NCI-H446 (cell line): ENCODE data around the gene PRR5.
A peak's percentile ranks its signal among the peaks of the same experiment; 100 is the strongest.

Experiments used
- DNase-seq, 2 experiments: peaks; one replicate each; lab custom pipeline; 2025; lab: John Stamatoyannopoulos, UW

Gene PRR5

DNA sequence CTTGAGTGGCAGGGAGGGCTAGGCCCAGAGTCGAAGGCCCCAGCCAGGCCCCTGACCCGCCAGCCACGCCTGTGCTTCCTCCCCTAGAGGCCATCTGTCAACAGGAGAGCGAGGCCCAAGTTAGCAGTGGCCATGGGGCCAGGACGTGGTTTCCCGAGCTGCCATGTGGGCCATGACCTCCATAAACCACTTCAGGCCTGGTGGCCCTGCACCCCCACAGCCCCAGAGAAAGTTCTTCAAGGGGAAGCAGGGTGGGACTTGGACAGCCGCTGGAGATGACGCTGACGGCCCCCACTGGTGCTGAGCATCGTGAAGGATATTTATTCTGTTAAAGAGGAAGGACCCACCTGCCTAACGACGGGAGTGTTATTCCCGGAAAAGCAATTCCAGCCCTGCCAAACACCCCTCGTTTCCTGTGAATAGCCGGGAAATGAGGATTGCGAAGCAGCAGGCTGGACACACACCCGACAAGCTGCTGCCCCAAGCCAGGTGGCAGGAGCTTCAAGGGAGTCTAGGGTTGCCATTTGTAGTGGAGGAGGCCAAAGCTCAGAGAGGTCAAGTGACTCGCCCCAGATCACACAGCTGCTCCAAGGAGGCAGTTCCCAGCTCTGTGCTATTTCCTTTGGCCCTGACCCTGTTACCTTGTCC is 12.8 kb downstream of the PRR5 start:
- no peak for DNase-seq

DNA sequence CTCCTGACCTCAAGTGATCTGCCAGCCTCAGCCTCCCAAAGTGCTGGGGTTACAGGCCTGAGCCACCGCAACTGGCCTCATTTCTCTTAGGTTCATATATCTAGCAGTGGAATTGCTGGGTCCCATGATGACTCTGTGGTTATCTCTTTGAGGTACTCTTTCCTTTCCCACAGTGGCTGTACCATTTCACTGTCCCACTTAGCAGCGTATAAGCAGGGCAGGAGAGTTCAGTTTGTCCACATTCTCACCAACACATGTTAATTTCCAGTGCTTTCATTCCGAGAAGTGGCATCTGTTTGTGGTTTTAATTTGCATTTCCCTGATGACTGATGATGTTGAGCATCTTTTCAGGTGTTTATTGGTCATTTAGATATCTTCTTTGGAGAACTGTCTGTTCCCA is 16.4 kb downstream of the PRR5 start:
- DNase-seq = no peak

DNA sequence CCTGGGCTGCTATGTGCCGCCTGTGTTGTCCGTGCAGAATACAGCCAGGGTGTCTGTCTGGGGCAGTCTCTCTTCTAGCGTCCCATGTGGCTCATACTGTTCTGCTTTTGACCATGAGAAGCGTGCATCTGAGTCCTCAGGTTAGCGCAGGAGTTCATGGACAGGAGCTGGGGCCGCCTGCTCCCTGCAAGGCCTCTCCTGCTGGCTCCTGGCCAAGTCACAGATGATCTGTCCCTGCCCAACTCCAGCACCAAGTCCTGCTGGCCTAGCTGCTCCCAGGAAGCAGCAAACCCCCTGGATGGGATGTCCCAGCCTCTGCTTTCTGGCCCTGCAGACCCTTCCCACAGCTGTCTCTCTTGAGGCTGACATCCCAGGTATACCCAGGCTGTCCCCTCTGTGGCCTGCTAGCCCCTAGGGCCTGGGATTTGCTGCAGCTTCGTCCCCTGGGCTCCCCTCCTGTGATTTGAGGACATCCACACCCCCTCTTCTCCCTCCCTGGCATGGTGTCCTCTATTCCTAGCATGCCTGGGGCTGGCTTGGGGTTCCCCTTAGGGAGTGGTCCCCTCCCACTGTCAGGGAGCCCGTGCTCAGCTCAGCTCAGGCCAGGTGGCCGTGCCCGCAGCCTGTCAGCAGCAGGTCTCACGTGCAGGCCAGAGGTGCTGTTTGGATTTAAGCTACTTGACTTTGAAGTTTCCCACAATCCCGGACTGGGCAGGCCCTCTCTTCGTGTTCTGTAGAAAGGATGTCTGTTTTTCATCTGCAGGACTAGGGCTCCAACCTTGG is 17.8 kb downstream of the PRR5 start:
- DNase-seq = peak in 1 of 2 experiments; percentile 3

DNA sequence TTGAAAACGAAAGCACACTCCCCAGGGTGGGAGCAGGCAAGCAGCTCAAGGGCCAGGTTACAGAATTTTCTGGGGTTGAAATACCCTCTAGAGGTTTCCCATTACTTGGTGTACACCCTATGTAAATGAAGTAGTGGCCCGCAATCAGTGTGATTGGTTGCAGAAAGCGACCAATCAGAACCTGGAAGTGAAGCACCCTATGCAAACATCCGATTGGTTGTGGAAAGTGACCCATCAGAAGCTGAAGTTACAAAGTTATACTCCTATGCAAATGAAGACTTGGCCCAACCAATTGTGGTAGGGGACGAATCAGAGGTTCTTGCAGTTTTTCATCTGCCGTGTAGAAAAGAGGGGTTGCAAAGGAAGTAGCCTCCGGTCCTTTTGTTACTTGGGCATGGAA is 19.2 kb downstream of the PRR5 start:
- no peak for DNase-seq

DNA sequence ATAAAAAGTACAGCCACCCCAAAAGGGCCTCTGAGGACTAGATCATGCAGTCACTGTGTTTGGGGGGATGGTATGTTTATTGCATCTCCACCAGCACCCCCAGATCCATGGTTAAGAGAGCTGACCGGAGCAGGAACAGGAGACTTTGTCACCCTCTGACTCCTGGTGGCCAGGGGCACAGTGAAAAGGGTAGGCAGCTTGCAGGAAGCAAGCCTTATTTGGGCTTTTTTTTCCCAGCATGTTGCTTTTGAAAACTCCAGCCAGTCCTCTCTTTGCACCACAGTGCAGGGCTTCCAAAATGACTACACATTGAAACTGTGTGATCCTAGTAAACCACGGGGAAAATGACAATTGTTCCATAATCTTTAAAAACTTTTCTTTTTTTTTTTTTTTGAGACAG is 20.6 kb downstream of the PRR5 start:
- DNase-seq = no peak

DNA sequence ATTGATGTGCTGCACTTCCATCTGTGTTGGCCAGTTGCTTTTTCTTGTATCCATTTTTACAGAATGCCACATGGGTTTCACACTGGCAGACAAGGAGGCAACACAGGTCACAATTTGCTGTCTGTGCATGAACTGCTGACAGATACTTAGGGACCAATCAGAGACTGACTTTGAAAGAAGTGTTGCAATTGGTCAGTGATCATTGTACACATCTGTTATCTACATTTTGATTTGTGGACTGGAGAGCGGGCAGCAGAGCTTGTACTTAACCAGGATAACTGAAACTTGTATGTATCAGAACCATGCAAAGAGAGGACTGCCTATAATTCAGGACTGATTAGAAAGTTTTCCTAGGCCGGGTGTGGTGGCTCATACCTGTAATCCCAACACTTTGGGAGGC is 21.8 kb downstream of the PRR5 start:
- peak in 1 of 2 experiments; percentile 2 for DNase-seq

DNA sequence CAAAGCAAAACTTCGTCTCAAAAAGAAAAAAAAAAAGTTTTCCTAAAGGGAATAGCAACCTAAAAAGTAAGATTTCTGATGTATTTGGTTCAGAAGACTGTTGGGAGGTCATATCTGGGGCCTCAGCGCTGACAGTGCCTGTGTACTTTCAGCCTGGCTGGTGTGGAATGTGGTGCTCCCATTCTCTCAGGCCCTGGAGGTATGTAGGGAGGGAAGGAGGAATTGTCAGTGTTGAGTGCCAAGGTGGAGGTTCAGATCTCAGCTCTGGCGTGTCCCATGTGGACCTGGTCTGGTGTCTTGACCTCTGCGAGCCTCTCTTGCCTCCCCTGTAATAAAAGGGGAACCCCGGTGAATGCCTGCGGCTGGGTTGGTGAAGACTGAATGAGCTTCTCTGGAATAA is 22.4 kb downstream of the PRR5 start:
- no peak for DNase-seq

DNA sequence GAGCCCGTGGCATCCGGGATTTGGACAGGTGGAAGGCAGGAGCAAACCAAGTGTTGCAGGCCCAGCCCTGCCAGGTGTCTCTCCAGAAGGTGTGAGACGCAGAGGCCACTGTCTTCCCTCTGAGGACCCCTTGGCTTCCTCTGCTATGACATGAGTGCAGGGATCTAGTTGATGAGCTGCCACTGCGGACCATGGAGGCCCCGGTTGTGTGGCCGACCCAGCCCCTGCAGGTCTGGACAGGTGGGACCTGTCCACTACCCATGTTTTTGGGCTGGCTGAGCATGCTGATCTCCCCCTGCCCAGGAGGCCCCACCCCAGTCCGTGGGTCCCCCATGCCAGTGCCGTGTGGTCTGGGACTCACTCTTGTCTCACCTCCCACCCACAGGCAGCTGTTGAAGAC is 22.9 kb downstream of the PRR5 start:
- DNase-seq = no peak

DNA sequence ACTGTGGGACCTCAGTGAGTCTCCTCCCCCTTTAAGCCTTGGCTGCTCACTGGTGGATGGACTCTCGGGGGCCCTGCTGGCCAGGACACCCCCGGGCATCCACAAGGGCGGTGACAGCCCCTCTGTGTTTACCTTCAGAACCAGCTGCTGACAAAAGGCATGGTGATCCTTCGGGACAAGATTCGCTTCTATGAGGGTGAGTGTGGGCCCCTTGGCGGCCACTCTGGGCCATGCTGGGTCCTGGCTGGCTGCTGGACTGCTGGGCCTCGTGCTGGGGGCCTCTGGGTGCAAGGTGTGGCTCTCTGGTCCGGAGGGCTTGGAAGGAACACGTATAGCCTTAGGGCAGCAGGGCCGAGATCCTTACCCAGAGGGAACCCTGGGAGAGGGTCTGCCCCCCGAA is 24.4 kb downstream of the PRR5 start:
- DNase-seq = no peak

DNA sequence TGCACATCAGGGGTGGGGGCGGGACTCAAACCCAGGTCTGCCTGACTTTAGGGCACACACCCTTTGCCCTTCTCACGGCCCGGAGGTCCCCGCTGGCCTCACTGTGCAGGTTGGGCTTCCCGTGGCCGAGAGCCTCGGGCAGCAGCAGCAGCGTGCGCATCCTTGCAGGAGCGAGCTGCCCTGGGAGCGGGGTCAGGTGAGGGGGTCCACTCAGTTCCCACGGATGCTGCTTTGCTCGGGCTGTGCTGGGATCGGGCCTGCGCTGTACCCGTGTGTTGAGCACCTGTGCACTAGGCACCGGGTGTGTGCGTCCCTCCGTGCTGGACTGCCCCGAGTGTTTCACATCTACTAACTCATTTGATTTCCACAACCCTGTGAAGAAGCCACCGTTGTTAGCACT is 25.1 kb downstream of the PRR5 start:
- DNase-seq = no peak

DNA sequence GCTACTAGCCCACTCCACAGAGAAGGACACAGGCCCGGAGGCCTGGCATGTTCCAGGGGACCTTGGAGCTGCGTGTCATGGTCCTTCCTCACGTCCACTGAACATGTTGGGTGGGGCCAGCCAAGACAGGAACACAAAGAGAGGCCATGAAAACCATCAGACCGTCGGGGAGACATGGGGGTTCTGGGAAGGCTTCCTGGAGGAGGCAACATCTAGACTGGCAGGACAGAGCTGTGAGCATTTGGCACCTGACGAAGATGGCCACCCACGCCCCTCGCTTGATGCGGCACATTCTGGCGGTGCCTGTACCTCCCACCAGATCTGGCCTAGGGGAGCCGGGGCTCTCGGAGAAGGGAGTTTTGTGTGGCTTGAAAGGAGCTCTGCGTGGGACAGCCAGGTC is 25.7 kb downstream of the PRR5 start:
- no peak for DNase-seq

DNA sequence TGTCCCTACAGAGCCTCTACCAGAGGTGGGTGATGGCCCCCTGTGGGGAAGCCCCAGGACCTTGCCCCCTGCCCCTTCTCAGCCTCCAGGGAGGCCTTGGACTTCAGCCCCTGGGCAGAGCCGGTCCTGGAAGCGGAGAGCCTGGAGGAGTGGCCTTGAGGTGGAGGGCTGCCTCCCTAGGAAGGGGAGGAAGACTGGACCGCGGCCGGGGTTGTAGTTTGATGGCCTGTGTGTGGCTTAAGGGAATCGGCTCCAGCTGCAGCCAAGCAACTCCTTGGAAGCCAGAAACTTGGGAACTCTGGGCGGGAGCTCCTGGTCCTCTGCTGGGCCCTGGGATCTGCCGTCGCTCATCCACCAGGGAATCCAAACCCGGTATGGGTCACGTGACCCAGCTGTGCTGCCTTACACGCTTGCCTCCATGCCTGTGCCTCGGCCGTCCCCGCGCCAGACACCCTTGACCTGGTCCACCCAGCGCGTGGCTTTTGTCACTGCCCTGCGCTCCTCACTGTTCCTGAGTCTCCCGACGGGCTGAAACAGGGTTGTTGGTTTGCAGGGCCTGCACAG is 26.8 kb downstream of the PRR5 start:
- no peak for DNase-seq

DNA sequence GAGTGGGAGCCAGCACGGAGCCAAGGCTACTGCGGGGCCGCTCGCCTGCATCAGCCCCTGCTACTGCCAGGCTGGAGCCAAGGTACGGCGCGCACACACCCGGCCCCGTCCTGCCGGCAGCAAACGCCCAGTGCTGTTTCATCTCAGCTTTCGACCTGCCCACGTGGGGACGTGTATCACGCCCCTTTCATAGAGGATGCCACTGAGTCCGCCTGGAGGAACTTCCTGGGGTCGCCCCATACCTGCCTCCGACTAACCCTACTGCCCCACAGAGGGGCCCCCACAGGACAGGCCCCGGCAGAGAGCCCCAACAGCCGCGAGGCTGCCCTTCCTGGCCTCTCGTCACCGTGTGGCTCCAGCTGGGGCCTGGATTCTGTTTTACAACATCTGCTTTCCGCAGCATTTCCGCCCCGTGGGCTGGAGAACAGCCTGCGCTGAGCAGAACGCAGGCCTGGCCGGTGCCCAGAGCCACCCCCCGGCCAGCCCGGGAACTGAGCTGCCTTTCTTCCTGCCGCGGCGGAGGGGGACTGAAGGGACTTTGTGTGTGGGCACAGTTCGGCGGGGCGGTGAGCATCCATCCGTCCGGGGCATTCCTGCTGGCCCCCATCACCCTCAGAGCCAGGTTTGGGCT is 27.5 kb downstream of the PRR5 start:
- DNase-seq = no peak

DNA sequence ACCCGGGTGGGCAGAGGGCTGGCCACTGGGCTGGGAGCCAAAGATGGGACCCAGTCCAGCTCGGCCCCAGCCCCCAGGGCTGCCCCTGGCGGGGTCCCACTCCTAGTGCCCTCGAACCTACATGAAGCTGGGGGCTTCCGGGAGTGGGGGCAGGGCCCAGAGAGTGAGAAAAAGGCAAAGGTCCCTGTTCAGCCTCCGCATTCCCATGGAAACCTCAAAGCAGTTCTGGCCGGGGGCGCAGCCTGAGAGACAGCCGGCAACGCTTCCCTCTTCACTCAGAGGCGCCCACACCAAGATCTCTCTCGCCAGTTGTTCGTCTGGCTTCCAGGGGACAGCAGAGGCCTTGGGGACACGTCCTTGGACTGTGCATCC is 28.0 kb downstream of the PRR5 start:
- DNase-seq = no peak

DNA sequence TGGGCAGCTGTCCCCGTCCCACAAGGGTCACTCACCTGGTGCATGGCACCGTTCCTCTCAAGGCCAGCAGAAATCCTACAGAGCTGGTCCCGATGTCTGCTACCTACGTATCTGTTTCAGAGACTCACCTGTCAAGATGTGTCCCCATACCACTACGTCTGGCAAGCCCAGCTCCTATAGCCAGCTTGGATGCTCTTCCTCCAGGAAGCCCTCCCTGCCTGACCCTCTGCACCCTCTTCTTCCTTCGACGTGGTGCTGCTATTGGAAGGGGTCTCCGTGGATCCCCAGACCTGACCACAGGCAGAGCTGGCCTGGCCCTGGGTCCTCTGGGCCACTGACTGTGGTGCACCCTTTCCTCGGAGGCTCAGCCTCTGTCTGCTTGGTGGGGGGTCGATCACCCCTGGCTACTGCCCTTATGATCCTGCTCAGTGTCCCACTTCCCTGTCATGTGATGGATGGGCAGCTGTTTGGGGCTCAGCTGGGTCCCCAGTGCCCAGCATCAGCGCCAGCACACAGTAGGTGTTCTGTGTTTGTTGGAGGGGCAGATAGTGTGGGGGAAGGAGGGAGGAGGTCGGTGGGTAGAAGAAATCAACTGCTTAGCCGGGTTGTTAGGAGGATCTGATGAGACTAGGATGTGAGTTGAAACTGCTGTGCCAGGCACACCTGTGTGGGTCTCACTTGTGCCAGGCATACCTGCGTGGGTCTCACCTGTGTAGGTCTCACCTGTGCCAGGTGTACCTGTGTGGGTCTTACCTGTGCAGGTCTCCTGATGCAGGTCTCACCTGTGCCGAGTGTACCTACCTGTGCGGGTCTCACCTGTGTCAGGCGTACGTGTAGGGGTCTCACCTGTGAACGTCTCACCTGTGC is 28.7 kb downstream of the PRR5 start:
- DNase-seq = no peak

DNA sequence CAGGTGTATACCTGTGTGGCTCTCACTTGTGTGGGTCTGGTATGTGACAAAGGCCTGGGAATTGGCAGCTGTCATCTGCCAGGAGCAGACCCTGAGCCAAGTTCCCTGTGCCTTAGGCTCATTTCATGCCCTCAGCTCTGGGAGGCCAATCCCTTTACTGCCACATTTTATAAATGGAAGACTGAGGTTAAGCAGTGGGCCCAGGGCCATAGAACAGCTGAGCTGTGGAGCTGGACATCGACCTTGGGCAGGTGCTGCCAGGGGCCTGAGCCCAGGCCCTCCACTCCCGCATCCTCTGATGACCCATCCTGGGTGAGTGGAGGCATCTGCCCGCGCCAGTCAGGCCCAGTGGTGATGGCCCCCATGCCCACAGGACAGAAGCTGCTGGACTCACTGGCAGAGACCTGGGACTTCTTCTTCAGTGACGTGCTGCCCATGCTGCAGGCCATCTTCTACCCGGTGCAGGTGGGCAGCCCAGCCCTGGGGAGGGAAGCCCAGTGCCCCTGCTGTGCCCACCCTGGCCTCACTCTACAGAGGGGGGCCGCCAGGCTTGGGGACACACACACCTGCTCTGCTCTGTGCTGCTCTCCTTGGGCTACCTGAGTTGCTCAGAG is 29.5 kb downstream of the PRR5 start:
- DNase-seq = no peak

DNA sequence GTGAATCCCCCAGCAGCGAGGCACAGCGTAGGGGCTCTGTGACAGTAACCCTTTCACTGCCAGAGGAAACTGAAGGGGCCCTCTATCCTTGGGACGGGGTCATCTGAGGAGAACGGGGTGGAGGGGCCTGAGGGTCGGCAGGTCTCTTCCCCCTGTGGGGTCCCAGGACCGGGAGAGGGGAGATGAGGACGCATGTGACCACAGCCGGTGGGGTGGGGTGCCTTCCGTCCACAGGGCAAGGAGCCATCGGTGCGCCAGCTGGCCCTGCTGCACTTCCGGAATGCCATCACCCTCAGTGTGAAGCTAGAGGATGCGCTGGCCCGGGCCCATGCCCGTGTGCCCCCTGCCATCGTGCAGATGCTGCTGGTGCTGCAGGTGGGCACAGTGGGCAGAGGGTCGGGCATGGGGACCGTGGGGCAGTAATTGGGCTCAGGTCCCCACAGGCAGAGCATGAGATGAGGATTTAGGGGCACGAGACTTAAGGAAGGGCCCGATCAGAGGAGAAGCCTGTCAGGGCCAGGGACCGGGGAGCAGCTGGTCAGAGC is 30.1 kb downstream of the PRR5 start:
- DNase-seq = no peak

DNA sequence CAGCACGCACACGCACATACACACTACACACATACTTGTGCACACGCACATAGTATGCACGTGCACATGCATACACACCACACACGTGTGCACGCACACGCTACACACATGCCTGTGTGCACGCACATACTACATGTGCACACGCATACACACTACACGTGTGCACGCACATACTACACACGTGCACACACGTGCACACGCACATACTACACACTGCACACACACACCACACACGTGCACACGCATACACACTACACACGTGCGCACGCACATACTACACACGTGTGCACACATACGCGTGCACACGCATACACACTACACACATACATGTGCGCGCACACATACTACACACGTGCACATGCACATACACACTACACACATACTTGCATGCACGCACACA is 30.7 kb downstream of the PRR5 start:
- no peak for DNase-seq

DNA sequence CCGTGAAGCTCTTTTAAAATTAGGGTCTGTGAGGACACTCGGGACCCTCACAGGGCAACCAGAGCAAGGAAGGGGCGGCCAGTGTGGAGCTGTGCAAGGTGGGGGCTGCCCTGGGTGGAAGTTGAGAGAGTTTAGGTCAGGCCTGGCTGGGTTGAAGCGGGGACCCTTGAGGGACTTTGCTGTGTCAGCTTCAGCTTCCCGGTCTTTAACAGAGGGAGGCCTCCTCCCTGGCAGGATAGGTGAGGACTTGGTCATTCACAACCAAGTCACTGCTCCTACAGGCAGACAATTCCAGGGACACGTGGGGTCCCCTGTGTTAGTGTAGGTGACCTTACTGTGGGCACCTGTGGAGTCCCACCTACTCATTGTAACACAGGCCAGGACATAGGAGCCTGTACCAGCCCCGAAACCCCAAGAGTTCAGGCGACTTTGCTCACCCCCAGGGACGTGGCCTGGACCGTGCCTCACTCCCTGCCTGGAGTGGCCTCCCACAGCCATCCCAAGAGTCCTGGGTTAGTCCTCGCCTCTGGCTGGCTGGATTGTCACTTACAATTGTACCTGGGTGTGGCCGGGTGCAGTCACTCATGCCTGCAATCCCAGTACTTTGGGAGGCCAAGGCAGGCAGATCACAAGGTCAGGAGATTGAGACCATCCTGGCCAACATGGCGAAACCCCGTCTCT is 31.6 kb downstream of the PRR5 start:
- DNase-seq = no peak

DNA sequence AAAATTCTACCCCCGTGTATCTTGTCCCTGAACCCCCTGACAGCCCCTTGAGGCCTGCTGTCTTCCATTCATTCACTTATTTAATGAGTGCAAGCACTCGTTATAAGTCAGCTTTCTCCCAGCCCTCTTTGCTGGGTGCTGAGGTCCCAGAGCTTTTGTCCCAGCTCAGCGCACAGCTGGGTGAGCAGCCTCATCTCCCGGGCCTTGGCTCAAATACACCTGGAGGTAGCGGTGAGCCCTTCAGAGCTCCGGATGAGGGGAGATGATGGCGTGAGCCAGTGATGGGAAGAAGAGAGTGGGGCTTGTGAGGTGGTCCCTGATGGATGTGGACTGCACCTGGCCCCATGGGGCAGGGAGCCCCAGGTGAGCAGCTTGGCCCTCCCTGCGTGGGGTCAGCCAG is 32.3 kb downstream of the PRR5 start:
- no peak for DNase-seq
